IMR-90 (cell line): ENCODE measurements around the gene CHPT1. TPM values are rescaled to one million over a fixed set of nuclear protein-coding genes. Genes with fewer than 3 reads are reported as not detected.

Experiments used
- ATAC-seq: fragments of 200-7000 bp; cut with Tn5 transposase; 2 replicates; pipeline ENCODE4 v1.9.1; 2020; ENCODE audit warnings: low read depth, mild to moderate bottlenecking, moderate library complexity
- BruUV-seq: library from RNA; stranded (reverse); fragments of 400-500 nt; replicated peaks from 2 replicates; lab custom pipeline; 2021; lab: Mats Ljungman, UMichigan
- CTCF ChIA-PET: fragments of 300-600 bp; formaldehyde crosslinking; extraction: SDS; loops from one replicate; lab custom pipeline; 2021; ENCODE audit warnings: antibody characterized with exemption; lab: Yijun Ruan, JAX
- POLR2A ChIA-PET: fragments of 300-600 bp; sonication (Branson Sonifier 250); formaldehyde crosslinking; loops from one replicate; lab custom pipeline; 2022; ENCODE audit warnings: antibody characterized with exemption; ENCODE audit not compliant: unreplicated experiment; lab: Charles Lee
- DNase-seq: peaks from one replicate; pipeline ENCODE4 v3.0.0; 2013
- H2AFZ ChIP-seq: replicated peaks from 2 replicates; pipeline ENCODE3; 2013; ENCODE audit warnings: low read length, mild to moderate bottlenecking; ENCODE audit not compliant: poor library complexity
- H2AK5ac ChIP-seq: 2 replicates; pipeline ENCODE4 v1.6.1; 2013; ENCODE audit warnings: low read depth, low read length, inconsistent platforms
- H2AK9ac ChIP-seq: replicated peaks from 2 replicates; pipeline ENCODE3; 2013; ENCODE audit warnings: mild to moderate bottlenecking, low read depth, low read length, moderate library complexity; ENCODE audit not compliant: poor library complexity
- H2BK120ac ChIP-seq: 2 replicates; pipeline ENCODE4 v1.6.1; 2013; ENCODE audit warnings: low read depth, low read length, inconsistent platforms
- H2BK15ac ChIP-seq: 3 replicates; pipeline ENCODE4 v1.6.1; 2013; ENCODE audit warnings: low read depth, low read length, inconsistent platforms
- H2BK20ac ChIP-seq: 2 replicates; pipeline ENCODE4 v1.6.1; 2013; ENCODE audit warnings: low read depth, mild to moderate bottlenecking, inconsistent platforms, low read length, moderate library complexity
- H2BK5ac ChIP-seq: 2 replicates; pipeline ENCODE4 v1.6.1; 2013; ENCODE audit warnings: mild to moderate bottlenecking, low read depth, low read length, inconsistent platforms; ENCODE audit not compliant: poor library complexity, severe bottlenecking
- H3K14ac ChIP-seq: replicated peaks from 2 replicates; pipeline ENCODE4 v1.6.1; 2013; ENCODE audit warnings: low read depth, low read length, inconsistent platforms
- H3K18ac ChIP-seq: 2 replicates; pipeline ENCODE4 v1.6.1; 2013; ENCODE audit warnings: low read depth, low read length, control low read depth
- H3K23ac ChIP-seq: 2 replicates; pipeline ENCODE4 v1.6.1; 2013; ENCODE audit warnings: low read depth, low read length, inconsistent platforms
- H3K27ac ChIP-seq: 2 replicates; pipeline ENCODE4 v1.5.1; 2013; ENCODE audit warnings: mild to moderate bottlenecking, control low read depth, low read length; ENCODE audit not compliant: insufficient read depth
- H3K27me3 ChIP-seq: 2 replicates; pipeline ENCODE4 v1.6.1; 2013; ENCODE audit warnings: low read length; ENCODE audit not compliant: control insufficient read depth, insufficient read depth
- H3K36me3 ChIP-seq: 2 replicates; pipeline ENCODE4 v1.6.1; 2013; ENCODE audit warnings: low read length, mixed read lengths; ENCODE audit not compliant: control insufficient read depth, insufficient read depth
- H3K4ac ChIP-seq: 2 replicates; pipeline ENCODE4 v1.6.1; 2013; ENCODE audit warnings: low read depth, low read length, inconsistent platforms
- H3K4me1 ChIP-seq: 2 replicates; pipeline ENCODE4 v1.6.1; 2013; ENCODE audit warnings: low read length, mixed read lengths; ENCODE audit not compliant: control insufficient read depth, insufficient read depth
- H3K4me2 ChIP-seq: 2 replicates; pipeline ENCODE4 v1.6.1; 2013; ENCODE audit warnings: low read depth, mild to moderate bottlenecking, control low read depth, low read length, moderate library complexity
- H3K4me3 ChIP-seq: 2 replicates; pipeline ENCODE4 v1.5.1; 2013; ENCODE audit warnings: low read depth, mild to moderate bottlenecking, control low read depth, low read length, moderate library complexity; ENCODE audit not compliant: insufficient read depth
- H3K56ac ChIP-seq: 2 replicates; pipeline ENCODE4 v1.6.1; 2013; ENCODE audit warnings: low read length, inconsistent platforms; ENCODE audit not compliant: insufficient read depth; ENCODE audit errors: extremely low read depth
- H3K79me1 ChIP-seq, 2 experiments: 2 replicates each; pipeline ENCODE4 v1.6.1; 2013; ENCODE audit warnings: low read length in 2 of 2, inconsistent platforms in 1 of 2, low read depth in 1 of 2
- H3K9ac ChIP-seq: 2 replicates; pipeline ENCODE4 v1.6.1; 2013; ENCODE audit warnings: low read depth, low read length, control low read depth
- H3K9me1 ChIP-seq: 2 replicates; pipeline ENCODE4 v1.6.1; 2013; ENCODE audit warnings: low read length, inconsistent platforms; ENCODE audit not compliant: insufficient read depth
- H3K9me3 ChIP-seq: 2 replicates; pipeline ENCODE4 v1.6.1; 2013; ENCODE audit warnings: low read length; ENCODE audit not compliant: control insufficient read depth, insufficient read depth
- H4K20me1 ChIP-seq: 2 replicates; pipeline ENCODE4 v1.6.1; 2013; ENCODE audit warnings: low read length, inconsistent platforms; ENCODE audit not compliant: insufficient read depth
- H4K5ac ChIP-seq: 2 replicates; pipeline ENCODE4 v1.6.1; 2013; ENCODE audit warnings: mild to moderate bottlenecking, low read depth, low read length, control low read depth
- H4K8ac ChIP-seq, 2 experiments: 2 replicates each; pipeline ENCODE4 v1.6.1; 2013; ENCODE audit warnings: low read depth in 2 of 2, low read length in 2 of 2, control low read depth in 1 of 2, inconsistent platforms in 1 of 2
- H4K91ac ChIP-seq: 2 replicates; pipeline ENCODE4 v1.6.1; 2013; ENCODE audit warnings: low read depth, low read length, inconsistent platforms; ENCODE audit not compliant: insufficient read depth
- BHLHE40 ChIP-seq: fragments of 150-350 bp; IDR thresholded peaks from 2 replicates; pipeline ENCODE4 v1.6.1; 2016; ENCODE audit warnings: mild to moderate bottlenecking, low read depth, low read length
- CHD1 ChIP-seq: IDR thresholded peaks from 2 replicates; pipeline ENCODE4 v1.6.1; 2012; ENCODE audit warnings: low read depth, low read length, improper control_type of control experiment
- FOS ChIP-seq: fragments of 150-350 bp; IDR thresholded peaks from 2 replicates; pipeline ENCODE4 v1.6.1; 2016; ENCODE audit warnings: low read depth, low read length
- MAFK ChIP-seq: IDR thresholded peaks from 2 replicates; pipeline ENCODE4 v1.6.1; 2012; ENCODE audit warnings: low read depth, low read length, improper control_type of control experiment
- MAZ ChIP-seq: IDR thresholded peaks from 2 replicates; pipeline ENCODE4 v1.6.1; 2012; ENCODE audit warnings: low read depth, mild to moderate bottlenecking, low read length, improper control_type of control experiment, moderate library complexity, borderline replicate concordance
- RAD21 ChIP-seq: IDR thresholded peaks from 2 replicates; pipeline ENCODE4 v1.6.1; 2012; ENCODE audit warnings: low read length, improper control_type of control experiment
- RCOR1 ChIP-seq: IDR thresholded peaks from 2 replicates; pipeline ENCODE4 v1.6.1; 2012; ENCODE audit warnings: mild to moderate bottlenecking, low read length, improper control_type of control experiment; ENCODE audit not compliant: insufficient replicate concordance
- RFX5 ChIP-seq: IDR thresholded peaks from 2 replicates; pipeline ENCODE4 v1.8.0; 2012; ENCODE audit warnings: low read depth, mild to moderate bottlenecking, low read length, moderate library complexity
- WGBS, 2 experiments: methylation state at CpG; one replicate each; pipeline versions ENCODE4 v1.1.5 to v1.1.7; 2013; ENCODE audit warnings: missing lambda C conversion rate in 2 of 2; ENCODE audit not compliant: insufficient read length in 1 of 2; ENCODE audit errors: extremely low coverage in 2 of 2; 5-methylcytosine and 5-hydroxymethylcytosine counted together
- dilution Hi-C: fragments of 300-500 bp; cut with HindIII; formaldehyde crosslinking; loops from one replicate; pipeline ENCODE4 v1.14.3; 2018; ENCODE audit warnings: low sequenced_read_pairs; ENCODE audit not compliant: unreplicated experiment
- in situ Hi-C: fragments of 300-500 bp; cut with MboI; formaldehyde crosslinking; loops from 3 replicates; pipeline ENCODE4 v1.14.3; 2019; ENCODE audit warnings: low sequenced_read_pairs, inconsistent platforms, mixed read lengths
- intact Hi-C: fragments of 100-400 bp; cut with micrococcal nuclease; formaldehyde crosslinking; loops from 2 replicates; pipeline ENCODE4 v1.10.0; 2022
- polyA plus RNA-seq, 3 experiments: library from polyadenylated mRNA; depleted of rRNA; stranded (reverse); fragments of >200 nt; gene quantifications; 2 replicates each; pipeline ENCODE4 v1.2.3, GENCODE V29; 2012; ENCODE audit warnings: low replicate concordance in 1 of 3
- total RNA-seq: library from RNA; depleted of rRNA; stranded (reverse); fragments of >200 nt; gene quantifications from 2 replicates; pipeline ENCODE4 v1.2.3, GENCODE V29; 2012
- TF ChIP-seq, protein P1 (sequence below): fragments of 150-350 bp; IDR thresholded peaks from 2 replicates; pipeline ENCODE4 v1.6.1; 2017; ENCODE audit warnings: mild to moderate bottlenecking, antibody characterized with exemption, low read length, low read depth

Gene CHPT1
- total and polyA plus RNA-seq, 2 of the 4 experiments (the other 2 are of a cell fraction), result 8.1 to 11.7 TPM

DNA sequence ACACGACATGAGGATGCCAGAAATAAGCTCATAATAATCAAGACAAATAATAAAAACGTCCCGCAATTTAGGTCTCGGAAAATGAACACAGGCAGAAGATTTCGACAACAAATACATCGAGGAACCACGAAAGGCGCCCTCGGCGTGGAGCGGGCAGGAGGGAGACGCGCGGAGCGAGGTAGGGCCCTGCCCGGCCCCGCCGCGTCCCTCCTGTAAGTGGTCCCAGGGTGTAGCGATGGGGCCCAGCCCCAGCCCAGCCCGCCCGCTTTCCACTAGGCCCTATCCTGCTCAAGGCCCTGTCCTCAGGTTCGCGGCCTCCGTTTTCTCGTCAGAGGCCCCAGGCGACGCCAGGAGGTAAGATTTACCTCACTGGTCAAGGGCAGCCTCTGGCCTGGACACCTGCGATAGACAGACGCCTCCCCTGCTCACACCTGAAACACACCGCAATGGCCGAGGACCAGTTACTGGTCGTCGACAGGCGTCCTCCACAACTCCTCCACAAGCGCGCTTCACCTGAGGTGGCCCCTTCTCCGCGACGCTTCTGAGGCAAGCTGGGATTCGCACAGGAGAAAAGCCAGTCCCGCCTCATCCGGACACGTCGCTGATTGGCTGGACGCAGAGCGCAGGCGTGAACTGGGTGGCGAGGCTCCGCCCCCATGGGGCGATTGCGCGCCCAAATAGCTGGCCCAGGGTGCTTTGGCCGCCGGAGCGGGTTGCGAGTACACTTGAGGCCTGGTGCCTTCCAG is 41.7 kb downstream of the CHPT1 start, which contains the start of gene SYCP3:
Gene SYCP3 (minus strand): TSS at position 543 of the 746 bp plus-strand sequence. CDS start 1,527 bp downstream, outside the sequence.
- no peaks in the 10 kb centered on the region for H3K9me3 ChIP-seq
- ATAC-seq, result no peak
- CTCF ChIA-PET, result no interaction called here

More for the DNA sequence above, 41.7 kb downstream of the CHPT1 start, which contains the start of gene SYCP3:
- WGBS, 2 experiments, result 99% methylated on average over 43 of the region's 57 CpGs; no CpG with 5 or more reads in 1 of the 2 experiments
- Histone ChIP-seq H2AK5ac (no peak within 1 kb of the TSS), H4K8ac (no peak within 1 kb of the TSS), H3K36me3 (peaks cover 16% of the 10 kb centered on the region), H3K9ac (no peak within 1 kb of the TSS), H3K27me3 (no peaks in the 10 kb centered on the region), H2AFZ (no peak within 1 kb of the TSS), H3K79me1 (no peaks in the 10 kb centered on the region), H2BK20ac (no peak within 1 kb of the TSS), H4K20me1 (no peaks in the 10 kb centered on the region), H3K9me1 (no peaks in the 10 kb centered on the region), H3K56ac (no peak within 1 kb of the TSS), H3K4me3 (no peak within 1 kb of the TSS), H4K91ac (no peak within 1 kb of the TSS), H2BK5ac (no peak within 1 kb of the TSS), H3K4me1 (no peaks in the 10 kb centered on the region), H2BK120ac (no peak within 1 kb of the TSS), H3K14ac (no peak within 1 kb of the TSS), H3K18ac (no peak within 1 kb of the TSS), H3K4me2 (no peak within 1 kb of the TSS), H3K4ac (no peak within 1 kb of the TSS), H2BK15ac (no peak within 1 kb of the TSS), H2AK9ac (no peak within 1 kb of the TSS), H3K23ac (no peak within 1 kb of the TSS), H3K27ac (no peak within 1 kb of the TSS), H4K5ac (no peak within 1 kb of the TSS)
- in situ Hi-C loops (no loop called here), dilution Hi-C loops (no loop called here), intact Hi-C loops (no loop called here)
- DNase-seq, result no peak
- BruUV-seq, result no TSS peak
- POLR2A ChIA-PET, result no interaction called here
- TF ChIP-seq FOS (no peak), RCOR1 (no peak), MAFK (no peak), RFX5 (no peak), MAZ (no peak), BHLHE40 (no peak), CHD1 (no peak), RAD21 (no peak)
- TF ChIP-seq, protein P1, sequence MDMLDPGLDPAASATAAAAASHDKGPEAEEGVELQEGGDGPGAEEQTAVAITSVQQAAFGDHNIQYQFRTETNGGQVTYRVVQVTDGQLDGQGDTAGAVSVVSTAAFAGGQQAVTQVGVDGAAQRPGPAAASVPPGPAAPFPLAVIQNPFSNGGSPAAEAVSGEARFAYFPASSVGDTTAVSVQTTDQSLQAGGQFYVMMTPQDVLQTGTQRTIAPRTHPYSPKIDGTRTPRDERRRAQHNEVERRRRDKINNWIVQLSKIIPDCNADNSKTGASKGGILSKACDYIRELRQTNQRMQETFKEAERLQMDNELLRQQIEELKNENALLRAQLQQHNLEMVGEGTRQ, result no peak
